HEK293T (cell line): ENCODE results near the gene GLOD5.

ENCODE experiments used
- CTCF ChIA-PET: fragments of 350-600 bp; formaldehyde crosslinking; extraction: SDS; loops from one replicate; lab custom pipeline; 2021; ENCODE audit warnings: antibody characterized with exemption, inconsistent platforms; lab: Yijun Ruan, JAX
- POLR2A ChIA-PET: fragments of 350-600 bp; formaldehyde crosslinking; extraction: SDS; loops from one replicate; lab custom pipeline; 2020; ENCODE audit warnings: antibody characterized with exemption, inconsistent platforms; lab: Yijun Ruan, JAX
- DNase-seq: peaks from one replicate; pipeline ENCODE4 v3.0.0; 2012; ENCODE audit warnings: mixed read lengths; ENCODE audit errors: extremely low spot score
- ARNT ChIP-seq: fragments of 450-650 bp; IDR thresholded peaks from 2 replicates; pipeline ENCODE4 v1.6.1; 2017; ENCODE audit warnings: mild to moderate bottlenecking
- BHLHE40 ChIP-seq: fragments of 450-650 bp; IDR thresholded peaks from 2 replicates; pipeline ENCODE4 v1.6.1; 2016; ENCODE audit warnings: mild to moderate bottlenecking, moderate library complexity, borderline replicate concordance
- CTBP1 ChIP-seq: fragments of 450-650 bp; IDR thresholded peaks from 2 replicates; pipeline ENCODE4 v1.6.1; 2016; ENCODE audit warnings: borderline replicate concordance
- ELF4 ChIP-seq: fragments of 450-650 bp; IDR thresholded peaks from 2 replicates; pipeline ENCODE4 v1.6.1; 2017; ENCODE audit warnings: antibody characterized with exemption
- FOXA1 ChIP-seq: fragments of 450-650 bp; IDR thresholded peaks from 2 replicates; pipeline ENCODE4 v1.6.1; 2016; ENCODE audit warnings: mild to moderate bottlenecking
- FOXK2 ChIP-seq: fragments of 450-650 bp; IDR thresholded peaks from 2 replicates; pipeline ENCODE4 v1.6.1; 2016; ENCODE audit warnings: mild to moderate bottlenecking
- FOXM1 ChIP-seq: fragments of 450-650 bp; IDR thresholded peaks from 2 replicates; pipeline ENCODE4 v1.6.1; 2017; ENCODE audit warnings: mild to moderate bottlenecking, borderline replicate concordance
- HDGF ChIP-seq: fragments of 450-650 bp; IDR thresholded peaks from 2 replicates; pipeline ENCODE4 v1.6.1; 2017; ENCODE audit warnings: antibody characterized with exemption, borderline replicate concordance
- L3MBTL2 ChIP-seq: fragments of 450-650 bp; conservative IDR thresholded peaks from 2 replicates; pipeline ENCODE4 v1.6.1; 2016; ENCODE audit warnings: mild to moderate bottlenecking
- LEF1 ChIP-seq: fragments of 450-650 bp; IDR thresholded peaks from 2 replicates; pipeline ENCODE4 v1.6.1; 2017; ENCODE audit warnings: mild to moderate bottlenecking, borderline replicate concordance
- NFRKB ChIP-seq: fragments of 450-650 bp; IDR thresholded peaks from 2 replicates; pipeline ENCODE4 v1.6.1; 2016; ENCODE audit warnings: mild to moderate bottlenecking, moderate library complexity
- PKNOX1 ChIP-seq: fragments of 450-650 bp; IDR thresholded peaks from 2 replicates; pipeline ENCODE4 v1.6.1; 2016
- SP1 ChIP-seq: fragments of 450-650 bp; IDR thresholded peaks from 2 replicates; pipeline ENCODE4 v1.6.1; 2017
- SUZ12 ChIP-seq: fragments of 450-650 bp; IDR thresholded peaks from 2 replicates; pipeline ENCODE4 v1.6.1; 2016; ENCODE audit warnings: mild to moderate bottlenecking
- TARDBP ChIP-seq: fragments of 450-650 bp; IDR thresholded peaks from 2 replicates; pipeline ENCODE4 v1.6.1; 2016
- ZNF384 ChIP-seq: fragments of 450-650 bp; IDR thresholded peaks from 2 replicates; pipeline ENCODE4 v1.6.1; 2016

Gene GLOD5

GRCh38 chrX:48792219-48792618 is 30.7 kb downstream of the GLOD5 start:
- TF ChIP-seq HDGF (no peak), ZNF384 (no peak), NFRKB (no peak), CTBP1 (no peak), ARNT (no peak), ELF4 (no peak), FOXA1 (no peak), LEF1 (no peak), TARDBP (no peak), FOXM1 (no peak), BHLHE40 (no peak), L3MBTL2 (no peak)
- ChIA-PET POLR2A (interaction anchor here (1.5 kb wide), 1 partner anchor 9 kb away, joined by 5 read pairs; the partner anchor contains the start of gene HDAC6), CTCF (no interaction called here)
- no peak for DNase-seq

- ChIA-PET CTCF (no interaction called here), POLR2A (no interaction called here)
- no peak for TF ChIP-seq L3MBTL2
- TF ChIP-seq ELF4 = no peak
- TF ChIP-seq HDGF = no peak
- no peak for TF ChIP-seq LEF1
- TF ChIP-seq ARNT = no peak
- TF ChIP-seq CTBP1 = no peak
- no peak for TF ChIP-seq ZNF384
- TF ChIP-seq BHLHE40 = no peak
- TF ChIP-seq TARDBP = no peak
- TF ChIP-seq PKNOX1 = no peak
- TF ChIP-seq SUZ12 = no peak
- TF ChIP-seq NFRKB = no peak
- TF ChIP-seq FOXM1 = no peak
- TF ChIP-seq SP1 = no peak
- TF ChIP-seq FOXK2 = no peak
- no peak for DNase-seq
These were observed 32.4 kb downstream of the GLOD5 start for GRCh38 chrX:48793935-48794334.

DNA sequence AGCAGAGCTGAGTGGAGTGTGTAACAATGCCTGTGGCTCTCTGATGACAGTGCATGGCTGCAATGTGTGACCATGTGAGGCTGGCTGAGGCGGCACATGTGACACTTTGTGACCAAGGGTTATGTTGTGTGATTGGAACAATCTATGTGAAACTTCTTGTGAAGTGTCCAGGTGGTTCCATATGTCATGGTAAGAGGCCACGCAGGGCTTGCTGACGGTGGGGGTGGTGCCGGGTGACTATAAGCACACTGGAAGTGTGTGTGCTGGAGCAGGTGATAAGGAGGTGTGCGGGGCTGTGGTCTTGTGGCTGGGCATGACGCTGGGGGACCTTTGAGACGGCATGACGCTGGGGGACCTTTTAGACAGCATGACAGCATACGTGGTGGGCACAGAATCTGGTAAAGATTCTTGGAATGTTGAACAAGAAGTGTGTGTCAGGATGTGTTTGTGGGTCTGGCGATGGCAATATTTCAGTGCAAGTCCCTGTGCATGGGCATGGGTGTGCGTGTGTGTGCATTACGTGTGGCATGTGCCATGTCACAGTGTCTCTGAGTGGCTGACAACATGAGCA is 32.9 kb downstream of the GLOD5 start:
- ChIA-PET CTCF (no interaction called here), POLR2A (no interaction called here)
- no peak for DNase-seq
- TF ChIP-seq FOXM1 = no peak
- TF ChIP-seq ELF4 = no peak
- no peak for TF ChIP-seq L3MBTL2
- no peak for TF ChIP-seq TARDBP
- TF ChIP-seq CTBP1 = no peak
- no peak for TF ChIP-seq PKNOX1
- TF ChIP-seq LEF1 = no peak
- TF ChIP-seq HDGF = no peak
- TF ChIP-seq NFRKB = no peak

- ChIA-PET POLR2A (no interaction called here), CTCF (no interaction called here)
- DNase-seq = no peak
- TF ChIP-seq ELF4 (no peak), CTBP1 (no peak), ZNF384 (no peak), ARNT (no peak), FOXM1 (no peak), FOXK2 (no peak), FOXA1 (no peak), PKNOX1 (no peak)
These were observed 33.5 kb downstream of the GLOD5 start for GRCh38 chrX:48794911-48795515.

DNA sequence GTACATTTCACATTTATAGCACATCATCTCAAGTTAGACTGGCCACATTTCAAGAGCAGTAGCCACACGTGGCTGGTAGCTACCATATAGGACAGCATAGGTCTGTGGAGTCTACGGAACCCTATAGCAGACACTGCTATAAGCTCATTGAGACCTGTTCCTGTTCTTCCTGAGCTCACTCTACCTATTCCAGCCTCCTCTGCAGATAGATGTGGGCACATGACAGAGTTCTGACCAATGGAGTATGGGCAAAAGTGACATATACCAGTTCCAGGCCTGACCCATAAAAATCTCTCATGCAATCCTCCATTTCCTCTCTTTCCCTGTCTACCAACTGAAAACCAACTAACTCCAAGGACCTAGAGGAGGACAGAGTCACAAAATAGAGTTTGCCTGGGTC is 36.8 kb downstream of the GLOD5 start:
- ChIA-PET POLR2A (no interaction called here), CTCF (no interaction called here)
- DNase-seq = no peak

More for the DNA sequence above, 36.8 kb downstream of the GLOD5 start:
- TF ChIP-seq L3MBTL2 (no peak), HDGF (no peak), PKNOX1 (no peak), ZNF384 (no peak), TARDBP (no peak)
